Measurements from ENCODE around the gene WNT9B. TPM values are rescaled to one million over a fixed set of nuclear protein-coding genes. Genes with fewer than 3 reads are reported as not detected.

WNT9B gene
- total and polyA plus RNA-seq, 2 of the 13 experiments (the other 11 are each of a cell fraction or from before 2014, with no cell fraction given): not detected

GRCh38 chr17:46916623-46917022, 65.2 kb downstream of the WNT9B start:
- in situ Hi-C loops (cut with HindIII; ENCODE audit: extremely low pct_ligation_motif_present, low pct_unique_long_range_greater_than_20kb): no loop called here
- no peak for DNase-seq (ENCODE audit: low spot score)
- TF ChIP-seq KLF9 (CRISPR knock-in tag; IDR thresholded peaks at IDR 0.05; ENCODE audit: low read depth) (no peak), ZNF749 (CRISPR knock-in tag; IDR thresholded peaks at IDR 0.05; ENCODE audit: borderline replicate concordance) (no peak), PTBP1 (IDR thresholded peaks at IDR 0.05; ENCODE audit: low read depth, low read length, poor library complexity, severe bottlenecking) (no peak), CREB1 (IDR thresholded peaks at IDR 0.05) (no peak), CREB1 (CRISPR knock-in tag; IDR thresholded peaks at IDR 0.05) (no peak), ZNF564 (CRISPR knock-in tag; IDR thresholded peaks at IDR 0.05) (peak; percentile 94; the same call in 1 of the 2 replicates)
- Histone ChIP-seq H4K20me1 (ENCODE audit: insufficient read depth, low read length) (no peaks in the 10 kb centered on the region), H2AFZ (ENCODE audit: low read length) (no peak overlapping the region), H3K4me1 (ENCODE audit: insufficient read depth, low read length) (no peaks in the 10 kb centered on the region), H3K4me2 (ENCODE audit: low read depth, low read length) (no peak overlapping the region), H3K27ac (ENCODE audit: extremely low read length, insufficient read depth, low read length) (no peak overlapping the region), H3K9ac (ENCODE audit: insufficient read depth, low read depth, low read length) (no peak overlapping the region), H3K9me3 (ENCODE audit: low read length) (no peaks in the 10 kb centered on the region), H3K79me2 (ENCODE audit: insufficient read depth, low read length) (no peaks in the 10 kb centered on the region), H3K4me3 (replicated peaks in 1 of 3; ENCODE audit: insufficient read depth in 1 of 3, low read depth in 2 of 3, low read length in 3 of 3) (no peak overlapping the region), H3K36me3 (replicated peaks in 1 of 2; ENCODE audit: control insufficient read depth in 1 of 2, insufficient read depth in 2 of 2, low read length in 2 of 2) (no peaks in the 10 kb centered on the region), H3K27me3 (ENCODE audit: control insufficient read depth in 1 of 2, insufficient read depth in 2 of 2, low read length in 2 of 2) (peaks cover 0 to 16% of the 10 kb centered on the region in 2 experiments; a peak in 3 of 5 replicates)
- no peak for FAIRE-seq
- POLR2A ChIA-PET: no interaction called here
- WGBS (ENCODE audit: low lambda C conversion rate): 63% methylated on average over 3 of the region's 3 CpGs
- intact Hi-C loops (cut with micrococcal nuclease; ENCODE audit: unreplicated experiment): no loop called here
- ATAC-seq: no peak
- CTCF ChIA-PET (ENCODE audit: low intra/inter-chr PET ratio, low total read pairs): no interaction called here
- BruUV-seq (replicated peaks): no TSS peak

GRCh38 chr17:46917041-46917440, 65.7 kb downstream of the WNT9B start:
- Histone ChIP-seq H3K4me3 (replicated peaks in 1 of 3; ENCODE audit: insufficient read depth in 1 of 3, low read depth in 2 of 3, low read length in 3 of 3) (no peak overlapping the region), H3K36me3 (replicated peaks in 1 of 2; ENCODE audit: control insufficient read depth in 1 of 2, insufficient read depth in 2 of 2, low read length in 2 of 2) (no peaks in the 10 kb centered on the region), H3K79me2 (ENCODE audit: insufficient read depth, low read length) (no peaks in the 10 kb centered on the region), H3K27ac (ENCODE audit: extremely low read length, insufficient read depth, low read length) (no peak overlapping the region), H4K20me1 (ENCODE audit: insufficient read depth, low read length) (no peaks in the 10 kb centered on the region), H3K4me1 (ENCODE audit: insufficient read depth, low read length) (no peaks in the 10 kb centered on the region), H2AFZ (ENCODE audit: low read length) (no peak overlapping the region), H3K27me3 (ENCODE audit: control insufficient read depth in 1 of 2, insufficient read depth in 2 of 2, low read length in 2 of 2) (peaks cover 0 to 14% of the 10 kb centered on the region in 2 experiments; a peak in 3 of 5 replicates), H3K9me3 (ENCODE audit: low read length) (no peaks in the 10 kb centered on the region), H3K9ac (ENCODE audit: insufficient read depth, low read depth, low read length) (no peak overlapping the region), H3K4me2 (ENCODE audit: low read depth, low read length) (no peak overlapping the region)
- CTCF ChIA-PET (ENCODE audit: low intra/inter-chr PET ratio, low total read pairs): no interaction called here
- TF ChIP-seq ZNF574 (CRISPR knock-in tag; IDR thresholded peaks at IDR 0.05): no peak
- no peak for TF ChIP-seq HCFC1 (IDR thresholded peaks at IDR 0.05; ENCODE audit: low read depth, low read length)
- no peak for TF ChIP-seq ZNF496 (CRISPR knock-in tag; IDR thresholded peaks at IDR 0.05; ENCODE audit: insufficient replicate concordance)
- TF ChIP-seq MTERF4 (CRISPR knock-in tag; IDR thresholded peaks at IDR 0.05): no peak
- TF ChIP-seq ONECUT2 (CRISPR knock-in tag; IDR thresholded peaks at IDR 0.05): no peak
- no peak for TF ChIP-seq SRSF1 (optimal IDR thresholded peaks at IDR 0.05; ENCODE audit: low read depth, low read length)
- no peak for TF ChIP-seq ZNF569 (CRISPR knock-in tag; IDR thresholded peaks at IDR 0.05; ENCODE audit: borderline replicate concordance)
- TF ChIP-seq ZFP36 (IDR thresholded peaks at IDR 0.05; ENCODE audit: borderline replicate concordance, low read depth, low read length, partially characterized antibody): no peak
- TF ChIP-seq SKI (IDR thresholded peaks at IDR 0.05; ENCODE audit: partially characterized antibody): no peak
- TF ChIP-seq PRMT3 (CRISPR knock-in tag; IDR thresholded peaks at IDR 0.05; ENCODE audit: borderline replicate concordance, low read depth): no peak
- no TSS peak for BruUV-seq (replicated peaks)
- POLR2A ChIA-PET: no interaction called here
- no peak for FAIRE-seq
- intact Hi-C loops (cut with micrococcal nuclease; ENCODE audit: unreplicated experiment) (no loop called here), in situ Hi-C loops (cut with HindIII; ENCODE audit: extremely low pct_ligation_motif_present, low pct_unique_long_range_greater_than_20kb) (no loop called here)
- no peak for ATAC-seq
- DNase-seq (ENCODE audit: low spot score): no peak
